Panc1 (cell line): ENCODE results near the gene NOTO.

Experiments used
- CTCF ChIP-seq: fragments of 450-650 bp; IDR thresholded peaks from 2 replicates; pipeline ENCODE4 v1.5.1; 2017; ENCODE audit warnings: mild to moderate bottlenecking
- POLR2AphosphoS5 ChIP-seq: IDR thresholded peaks from 2 replicates; pipeline ENCODE4 v1.6.1; 2012; ENCODE audit warnings: mild to moderate bottlenecking, low read depth, low read length, moderate library complexity
- REST ChIP-seq, 2 experiments: IDR thresholded peaks; 2 replicates each; pipeline ENCODE4 v1.6.1; 2011 to 2012; ENCODE audit warnings: low read depth in 2 of 2, control low read depth in 1 of 2, low read length in 1 of 2, mild to moderate bottlenecking in 1 of 2, moderate library complexity in 1 of 2; ENCODE audit not compliant: insufficient read depth in 1 of 2
- SIN3A ChIP-seq: IDR thresholded peaks from 2 replicates; pipeline ENCODE4 v1.6.1; 2012; ENCODE audit warnings: low read depth, mild to moderate bottlenecking, low read length, moderate library complexity, borderline replicate concordance; ENCODE audit not compliant: insufficient read depth

- TF ChIP-seq CTCF (no peak), SIN3A (no peak), POLR2AphosphoS5 (no peak), REST (IDR thresholded peaks at IDR 0.05; ENCODE audit: insufficient read depth in 1 of 2, low read depth in 2 of 2, low read length in 1 of 2) (no peak)
Observed at GRCh38 chr2:73187549-73187948, 14.8 kb upstream of the NOTO start.
